K562 (cell line): ENCODE results near the gene SORCS2.

Experiments used
- CREB3 ChIP-seq: fragments of 450-650 bp; conservative IDR thresholded peaks from 2 replicates; pipeline ENCODE4 v1.6.1; 2016; ENCODE audit warnings: missing genetic modification characterization, low read depth, mild to moderate bottlenecking, missing compliant biosample characterization, moderate library complexity
- EP300 ChIP-seq: IDR thresholded peaks from 2 replicates; pipeline ENCODE4 v1.6.1; 2012; ENCODE audit warnings: low read length, improper control_type of control experiment
- EZH2 ChIP-seq: IDR thresholded peaks from 2 replicates; pipeline ENCODE4 v1.6.1; 2012; ENCODE audit warnings: low read depth, mild to moderate bottlenecking, inconsistent platforms, low read length, borderline replicate concordance
- JUND ChIP-seq, 2 experiments: IDR thresholded peaks; 2 replicates in 1 of 2; 3 replicates in 1 of 2; pipeline ENCODE4 v1.6.1; 2011; ENCODE audit warnings: borderline replicate concordance in 2 of 2, low read depth in 2 of 2, low read length in 2 of 2, improper control_type of control experiment in 1 of 2, missing biosample characterization in 1 of 2, missing genetic modification characterization in 1 of 2, missing genetic modification reagents in 1 of 2
- KLF16 ChIP-seq: IDR thresholded peaks from 2 replicates; pipeline ENCODE4 v1.6.1; 2016; ENCODE audit warnings: antibody characterized with exemption
- NR2C1 ChIP-seq, 2 experiments: fragments of 450-650 bp; IDR thresholded peaks; 2 replicates each; pipeline ENCODE4 v1.6.1; 2017; ENCODE audit warnings: mild to moderate bottlenecking in 2 of 2, antibody characterized with exemption in 1 of 2, inconsistent platforms in 1 of 2, missing compliant biosample characterization in 1 of 2, missing genetic modification characterization in 1 of 2
- NR3C1 ChIP-seq: sonication (generic); formaldehyde crosslinking; IDR thresholded peaks from 2 replicates; pipeline ENCODE4 v1.8.1; 2022; ENCODE audit warnings: missing genetic modification reagents
- POLR2AphosphoS5 ChIP-seq: IDR thresholded peaks from 2 replicates; pipeline ENCODE4 v1.6.1; 2011; ENCODE audit warnings: mild to moderate bottlenecking, low read depth, low read length, moderate library complexity; ENCODE audit not compliant: control insufficient read depth, insufficient read depth
- YY1 ChIP-seq, 3 experiments: IDR thresholded peaks; 2 replicates each; pipeline ENCODE4 v1.6.1; 2011; ENCODE audit warnings: low read length in 2 of 3, mild to moderate bottlenecking in 2 of 3, moderate library complexity in 2 of 3, borderline replicate concordance in 1 of 3, control low read depth in 1 of 3, low read depth in 1 of 3; ENCODE audit not compliant: insufficient read depth in 3 of 3, insufficient replicate concordance in 2 of 3, control insufficient read depth in 1 of 3, insufficient read length in 1 of 3; ENCODE audit errors: extremely low read depth in 1 of 3
- ZKSCAN1 ChIP-seq: fragments of 150-350 bp; IDR thresholded peaks from 2 replicates; pipeline ENCODE4 v1.6.1; 2016; ENCODE audit warnings: low read depth, low read length
- ZNF174 ChIP-seq: fragments of 250-450 bp; sonication (Bioruptor Pico); IDR thresholded peaks from 2 replicates; pipeline ENCODE4 v1.4.0; 2020; ENCODE audit warnings: mild to moderate bottlenecking
- ZNF263 ChIP-seq: sonication (generic); formaldehyde crosslinking; IDR thresholded peaks from 2 replicates; pipeline ENCODE4 v1.8.0; 2022; ENCODE audit warnings: mild to moderate bottlenecking, missing genetic modification reagents, borderline replicate concordance
- ZNF311 ChIP-seq: fragments of 250-450 bp; sonication (Bioruptor Pico); IDR thresholded peaks from 2 replicates; pipeline ENCODE4 v1.4.0; 2020; ENCODE audit warnings: mild to moderate bottlenecking, moderate library complexity
- ZNF717 ChIP-seq: fragments of 250-450 bp; sonication (Bioruptor Pico); IDR thresholded peaks from 2 replicates; pipeline ENCODE4 v1.5.0; 2021

DNA sequence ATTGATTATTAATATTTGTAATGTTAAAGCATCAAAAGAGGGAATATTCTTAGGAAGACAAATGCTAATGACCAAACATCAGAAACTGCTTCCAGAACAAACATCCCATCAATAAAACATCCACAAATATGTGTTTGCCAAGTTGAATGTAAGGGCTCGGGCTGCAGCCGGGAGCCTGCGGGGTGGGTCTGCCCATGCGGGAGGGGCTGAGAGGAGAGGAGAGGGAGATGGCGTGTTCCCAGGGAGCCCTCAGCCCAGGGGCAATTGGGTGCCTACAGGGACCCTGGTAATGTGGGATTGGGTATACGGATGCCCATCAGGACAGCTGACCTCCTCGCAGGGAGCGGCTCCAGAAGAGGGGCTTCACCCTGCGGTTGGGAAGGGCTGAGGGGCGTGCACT lies 280.7 kb downstream of the SORCS2 start:
- TF ChIP-seq JUND (IDR thresholded peaks at IDR 0.05; ENCODE audit: borderline replicate concordance, low read depth, low read length) (no peak), JUND (tag; IDR thresholded peaks at IDR 0.05; ENCODE audit: borderline replicate concordance, low read depth, low read length) (no peak), POLR2AphosphoS5 (no peak), NR3C1 (CRISPR knock-in tag) (no peak), KLF16 (no peak), ZKSCAN1 (no peak), ZNF263 (CRISPR knock-in tag) (no peak), CREB3 (tag) (no peak), ZNF717 (CRISPR knock-in tag) (no peak), ZNF311 (CRISPR knock-in tag) (no peak), EP300 (no peak), YY1 (IDR thresholded peaks at IDR 0.05; ENCODE audit: borderline replicate concordance in 1 of 3, control insufficient read depth in 1 of 3, extremely low read depth in 1 of 3, insufficient read depth in 3 of 3, insufficient read length in 1 of 3, insufficient replicate concordance in 2 of 3, low read depth in 1 of 3, low read length in 2 of 3) (no peak), NR2C1 (IDR thresholded peaks at IDR 0.05) (no peak), NR2C1 (tag; IDR thresholded peaks at IDR 0.05) (no peak), EZH2 (no peak), ZNF174 (CRISPR knock-in tag) (no peak)
